NT2/D1 (cell line): Measurements from ENCODE around the gene EPB41L2.

Experiments used
- SUZ12 ChIP-seq: IDR thresholded peaks from 2 replicates; pipeline ENCODE4 v1.6.1; 2011; ENCODE audit not compliant: insufficient read length, insufficient read depth; ENCODE audit errors: extremely low read depth
- YY1 ChIP-seq: IDR thresholded peaks from 2 replicates; pipeline ENCODE4 v1.6.1; 2011; ENCODE audit not compliant: insufficient read length, insufficient read depth
- ZNF274 ChIP-seq: IDR thresholded peaks from 2 replicates; pipeline ENCODE4 v1.6.1; 2011; ENCODE audit warnings: mild to moderate bottlenecking, low read depth, low read length

DNA sequence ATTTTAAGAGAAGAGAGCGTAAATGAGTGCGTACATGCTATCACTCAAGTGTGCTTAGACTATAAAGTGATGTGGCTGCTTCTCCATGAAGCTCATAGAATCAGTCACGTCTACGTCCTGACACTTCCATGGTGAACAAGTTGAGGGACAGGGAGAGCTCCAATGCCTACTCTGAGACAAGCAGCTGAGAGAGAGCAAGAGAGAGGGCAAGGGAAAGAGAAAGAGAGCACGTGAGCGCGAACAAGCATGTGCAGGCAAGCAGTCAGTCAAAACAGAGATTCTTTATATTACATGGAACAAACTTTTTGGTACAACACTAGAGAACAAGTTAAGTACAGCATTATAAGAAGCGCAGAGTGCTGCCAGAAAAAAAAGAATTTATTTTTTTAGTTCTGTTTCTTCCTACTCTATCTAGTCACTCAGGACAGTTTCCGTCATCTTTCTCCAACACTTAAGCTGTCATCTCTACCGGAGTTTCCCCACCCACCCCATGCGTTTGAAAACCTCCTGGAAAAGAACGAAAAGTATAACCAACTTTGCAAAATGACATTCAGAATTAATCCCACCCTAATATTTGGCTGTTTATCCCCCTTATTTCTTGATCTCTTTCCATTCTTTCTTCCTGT lies 61.8 kb downstream of the EPB41L2 start:
- TF ChIP-seq SUZ12: no peak
- no peak for TF ChIP-seq YY1
- TF ChIP-seq ZNF274: no peak
